GM19351 (cell line): Measurements from ENCODE around the gene MYOF.
"Not testable (repeated sequence)": the region's sequence is repeated elsewhere in the genome, so short reads cannot be mapped to it uniquely, and the experiment has no call there.

ENCODE experiments used
- ATAC-seq: cut with Tn5 transposase; IDR thresholded peaks from one replicate; pipeline ENCODE4 v1.9.1; 2021; ENCODE audit warnings: mild to moderate bottlenecking, moderate library complexity; ENCODE audit not compliant: unreplicated experiment

Gene MYOF

GRCh38 chr10:93358398-93358797, 123.7 kb downstream of the MYOF start:
- ATAC-seq: not testable (repeated sequence)

GRCh38 chr10:93357680-93358079, 124.5 kb downstream of the MYOF start:
- no peak for ATAC-seq

GRCh38 chr10:93356516-93356915, 125.6 kb downstream of the MYOF start:
- ATAC-seq: no peak

- no peak for ATAC-seq
Measured at GRCh38 chr10:93352638-93353383, 129.3 kb downstream of the MYOF start.

GRCh38 chr10:93346694-93347093, 135.4 kb downstream of the MYOF start:
- ATAC-seq: no peak

GRCh38 chr10:93346108-93346507, 136.0 kb downstream of the MYOF start:
- no peak for ATAC-seq

- no peak for ATAC-seq
Measured at GRCh38 chr10:93344691-93345090, 137.4 kb downstream of the MYOF start.

GRCh38 chr10:93342921-93343320, 139.2 kb downstream of the MYOF start:
- no peak for ATAC-seq

- no peak for ATAC-seq
Measured at GRCh38 chr10:93342366-93342765, 139.8 kb downstream of the MYOF start.

- ATAC-seq: no peak
Measured at GRCh38 chr10:93337309-93337721, 144.8 kb downstream of the MYOF start.

GRCh38 chr10:93336678-93337077, 145.5 kb downstream of the MYOF start:
- no peak for ATAC-seq

GRCh38 chr10:93336110-93336509, 146.0 kb downstream of the MYOF start:
- no peak for ATAC-seq

- ATAC-seq: no peak
Measured at GRCh38 chr10:93334901-93335327, 147.2 kb downstream of the MYOF start.

- ATAC-seq: no peak
Measured at GRCh38 chr10:93334181-93334580, 148.0 kb downstream of the MYOF start.

GRCh38 chr10:93333278-93333978, 148.7 kb downstream of the MYOF start:
- no peak for ATAC-seq

GRCh38 chr10:93330824-93331223, 151.3 kb downstream of the MYOF start:
- ATAC-seq: no peak

GRCh38 chr10:93319896-93320295, 162.2 kb downstream of the MYOF start:
- no peak for ATAC-seq

- no peak for ATAC-seq
Measured at GRCh38 chr10:93319096-93319495, 163.0 kb downstream of the MYOF start.

- ATAC-seq: no peak
Measured at GRCh38 chr10:93315246-93315645, 166.9 kb downstream of the MYOF start.

- ATAC-seq: not testable (repeated sequence)
Measured at GRCh38 chr10:93314656-93315055, 167.5 kb downstream of the MYOF start.

GRCh38 chr10:93313798-93314197, 168.3 kb downstream of the MYOF start:
- no peak for ATAC-seq

- ATAC-seq: no peak
Measured at GRCh38 chr10:93309062-93309461, 173.1 kb downstream of the MYOF start.
